Germinal center (tissue), 1 donor: Measurements from ENCODE around the gene ART3.
A peak's percentile ranks its signal among the peaks of the same experiment; 100 is the strongest.

Experiments used
- DNase-seq: peaks from one replicate; pipeline ENCODE4 v3.0.0; 2012; ENCODE audit warnings: mixed read lengths, low spot score

The ART3 gene

DNA sequence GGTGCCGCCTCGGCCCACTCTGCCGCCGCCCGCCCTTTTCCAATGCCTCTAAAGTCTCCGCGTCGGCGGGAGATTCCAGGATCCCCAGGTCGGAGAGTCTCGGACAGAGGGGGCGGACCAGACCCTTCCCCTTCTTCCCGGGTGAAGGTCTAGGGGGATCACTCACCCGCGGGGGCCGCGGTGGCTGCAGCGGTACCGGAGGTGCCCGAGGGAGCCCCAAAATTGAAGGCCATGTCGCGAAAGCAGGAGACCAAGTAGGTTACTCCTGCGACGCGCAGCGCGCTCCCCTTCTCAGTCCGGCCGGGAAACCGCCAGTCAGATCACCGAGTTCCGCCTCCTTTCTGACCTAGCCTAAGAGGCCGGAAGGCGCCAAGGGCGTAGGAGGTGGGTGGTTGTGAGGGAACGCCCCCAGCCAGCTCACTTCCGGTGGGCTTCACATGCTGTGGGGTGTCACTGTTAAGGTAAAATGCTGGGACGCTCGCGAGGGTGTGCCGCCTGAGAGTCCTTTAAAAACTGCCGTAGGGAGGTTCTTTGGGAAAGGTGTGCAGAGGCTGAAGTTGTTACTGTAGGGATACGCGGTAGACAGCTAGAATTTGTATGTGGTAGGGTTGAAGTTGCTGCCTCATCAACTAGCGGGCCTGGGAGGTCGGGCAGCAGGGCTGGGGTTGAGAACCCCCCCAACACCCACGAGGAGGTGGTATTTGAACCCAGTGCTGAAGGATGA is 73.8 kb downstream of the ART3 start, which contains the start of gene NUP54:
Gene NUP54, minus strand, starts transcription at position 256 of the 724 bp plus-strand sequence. Its CDS starts 23 bp downstream, at position 233.
- peak; percentile 92 for DNase-seq

DNA sequence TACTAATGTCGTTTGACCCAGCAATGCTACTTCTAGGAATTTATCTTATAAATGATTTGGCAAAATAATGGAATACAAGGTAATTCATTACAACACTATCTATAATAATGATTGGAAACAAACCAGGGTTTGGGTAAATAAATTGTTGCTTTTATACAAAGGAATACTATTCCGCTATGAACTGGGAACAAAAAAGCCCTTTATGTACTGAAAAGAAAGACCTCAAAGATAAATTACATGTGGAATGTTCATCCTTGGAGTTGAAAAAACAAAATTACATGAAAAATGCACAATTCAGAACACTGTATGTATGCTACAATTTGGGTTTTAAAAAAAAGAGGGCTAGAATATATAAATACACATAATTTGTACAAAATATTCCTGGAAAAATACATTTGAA is 78.8 kb downstream of the ART3 start:
- DNase-seq = no peak

DNA sequence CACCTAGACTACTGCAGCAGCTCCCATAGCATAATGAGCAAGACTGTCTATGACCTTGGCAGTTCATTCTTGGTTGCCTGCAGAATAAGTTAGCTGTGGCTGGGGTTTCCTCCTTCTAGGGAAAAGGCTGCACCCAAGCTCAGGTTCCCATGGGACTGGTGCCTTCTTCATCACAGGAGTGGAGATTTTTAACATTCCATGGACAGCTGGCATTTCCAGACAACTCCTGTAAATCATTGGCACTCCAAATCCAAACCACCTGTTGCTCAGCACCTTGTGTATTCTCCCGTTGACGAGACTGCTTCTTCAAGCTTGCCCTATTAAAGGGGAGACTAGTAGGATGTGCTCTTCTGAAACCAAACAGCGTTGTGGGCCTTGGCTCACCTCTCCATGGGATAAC is 81.5 kb downstream of the ART3 start:
- DNase-seq = no peak

DNA sequence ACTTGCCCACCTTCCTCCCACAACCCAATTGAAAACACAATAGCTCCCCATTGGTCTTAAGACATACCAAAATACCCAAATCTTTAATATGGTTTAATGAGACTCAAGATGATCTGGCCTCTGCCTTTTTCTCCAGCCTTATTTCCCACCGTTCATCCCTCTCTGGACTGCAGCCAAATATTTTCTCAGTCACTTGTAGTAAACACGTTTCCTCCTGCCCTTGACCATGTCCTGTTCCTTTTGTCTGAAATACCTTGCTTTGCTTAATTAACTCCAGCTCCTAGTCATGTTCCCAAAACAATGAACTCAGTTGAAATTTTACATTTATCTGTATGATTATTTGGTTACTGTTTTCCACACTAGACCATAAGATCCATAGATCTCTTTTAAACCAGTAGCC is 82.1 kb downstream of the ART3 start:
- DNase-seq = no peak

DNA sequence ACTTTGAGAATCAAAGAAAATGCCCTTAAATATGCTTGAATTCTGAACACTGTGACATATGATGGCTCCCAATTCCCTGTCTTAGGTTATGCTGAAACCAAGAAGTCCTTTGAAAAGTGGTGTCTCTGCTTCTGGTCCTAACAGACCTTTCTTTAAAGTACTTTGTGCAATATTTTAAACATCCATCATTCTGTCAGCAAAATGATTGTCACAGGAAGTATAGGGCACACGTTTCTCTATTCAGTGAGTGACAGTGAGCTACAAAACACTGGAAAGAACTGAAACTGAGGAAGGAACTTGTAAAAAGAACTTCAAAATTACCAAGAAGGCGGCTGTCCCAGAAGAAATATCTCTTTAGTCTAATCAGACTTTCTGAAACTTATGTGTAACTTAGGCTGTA is 85.8 kb downstream of the ART3 start:
- DNase-seq = no peak
